Activated CD4-positive, alpha-beta T cell treated with anti-CD3 and anti-CD28 coated beads, Interleukin-2, Interleukin-4, amounts not matched to agents 100 ng/mL and 50 ng/mL, durations not matched to agents 16 hours and 8 hours (primary cell): ENCODE results near the gene HEATR5B.

Experiments used
- DNase-seq: peaks from one replicate; pipeline ENCODE4 v3.0.0-alpha.2; 2020; ENCODE audit warnings: low spot score

Gene HEATR5B

GRCh38 chr2:37083873-37084794 lies at the start of gene HEATR5B, which contains the start of gene GPATCH11:
TSS of gene HEATR5B (minus strand) at chr2:37084372. CDS start at chr2:37083414, 958 bp downstream.
TSS of gene GPATCH11 (plus strand) at chr2:37084518. CDS start at chr2:37088382, 3,864 bp downstream.
- peak; percentile 96 for DNase-seq

DNA sequence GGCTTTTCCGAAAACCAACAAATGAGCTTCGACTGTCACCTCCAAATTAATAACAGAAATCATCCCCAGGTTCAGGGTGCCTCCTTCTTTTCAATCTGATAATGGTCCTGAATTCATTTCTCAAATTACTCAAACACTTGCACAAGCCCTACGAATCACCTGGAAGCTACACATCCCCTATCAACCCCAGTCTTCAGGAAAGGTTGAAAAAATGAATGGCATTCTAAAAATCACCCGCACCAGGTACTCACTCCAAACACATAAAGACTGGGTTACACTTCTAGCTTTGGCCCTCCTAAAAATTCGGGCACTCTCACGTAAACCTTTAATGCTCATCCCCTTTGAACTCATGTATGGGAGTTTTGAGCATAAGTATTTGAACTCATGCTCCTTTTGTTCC lies 48.7 kb upstream of the HEATR5B start:
- no peak for DNase-seq

DNA sequence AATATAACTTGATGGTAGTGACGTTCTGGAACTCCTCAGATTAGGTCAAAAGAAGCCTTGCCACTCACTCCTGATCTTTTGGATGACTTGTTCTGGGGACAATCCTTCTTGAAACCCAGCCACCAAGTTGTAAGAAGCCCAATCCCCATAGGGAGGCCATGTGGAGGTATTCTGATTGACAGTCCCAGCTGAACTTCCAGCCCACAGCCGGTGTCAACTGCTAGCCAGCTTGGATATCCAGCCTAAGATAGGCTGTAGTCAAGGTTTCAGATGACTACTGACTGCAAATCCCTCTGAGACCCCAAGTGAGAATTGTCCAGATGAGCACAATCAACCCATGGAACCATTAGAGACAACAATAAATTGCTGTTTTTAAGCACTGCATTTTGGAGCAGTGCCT lies 41.2 kb upstream of the HEATR5B start:
- no peak for DNase-seq

DNA sequence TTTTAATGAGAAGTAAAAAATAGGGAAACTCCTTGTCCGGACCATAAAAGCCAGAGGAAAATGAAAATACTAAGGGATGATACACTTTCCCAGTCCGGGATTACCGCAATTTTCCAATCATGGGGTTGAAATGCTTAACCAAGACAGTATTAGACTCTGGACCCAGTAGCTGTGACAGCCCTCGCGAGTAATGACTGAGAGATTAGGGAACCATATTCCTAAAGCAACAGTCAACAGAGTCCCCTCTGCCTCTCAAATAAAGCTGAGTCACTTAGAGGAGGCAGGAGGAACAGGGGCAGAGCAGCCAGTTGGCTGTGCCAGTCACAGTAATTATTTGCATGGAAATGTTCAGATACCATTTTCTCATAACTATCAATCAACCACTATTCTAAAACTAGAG lies 35.0 kb upstream of the HEATR5B start:
- DNase-seq, result no peak

DNA sequence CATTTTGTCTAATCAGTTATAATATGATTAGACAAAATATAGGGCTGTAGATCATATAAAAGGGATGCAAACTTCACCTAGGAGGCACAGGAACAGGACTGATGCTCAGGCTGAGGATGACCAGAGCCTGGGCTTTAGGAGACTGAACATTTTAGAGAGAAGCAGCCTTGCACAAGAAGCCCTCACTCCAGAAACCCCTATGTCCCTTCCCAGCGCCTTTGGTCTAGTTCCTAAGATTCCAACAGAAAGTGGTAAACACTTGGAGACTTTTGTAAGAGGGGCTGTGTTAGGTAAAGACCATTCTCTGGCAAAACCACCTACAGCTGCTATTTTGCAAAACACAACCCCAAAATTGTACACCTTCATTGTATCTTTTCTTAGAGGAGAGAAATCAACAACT lies 33.4 kb upstream of the HEATR5B start:
- DNase-seq, result no peak

GRCh38 chr2:37111958-37112357 lies 27.8 kb upstream of the HEATR5B start:
- no peak for DNase-seq

GRCh38 chr2:37110306-37111212 lies 26.4 kb upstream of the HEATR5B start:
- no peak for DNase-seq

DNA sequence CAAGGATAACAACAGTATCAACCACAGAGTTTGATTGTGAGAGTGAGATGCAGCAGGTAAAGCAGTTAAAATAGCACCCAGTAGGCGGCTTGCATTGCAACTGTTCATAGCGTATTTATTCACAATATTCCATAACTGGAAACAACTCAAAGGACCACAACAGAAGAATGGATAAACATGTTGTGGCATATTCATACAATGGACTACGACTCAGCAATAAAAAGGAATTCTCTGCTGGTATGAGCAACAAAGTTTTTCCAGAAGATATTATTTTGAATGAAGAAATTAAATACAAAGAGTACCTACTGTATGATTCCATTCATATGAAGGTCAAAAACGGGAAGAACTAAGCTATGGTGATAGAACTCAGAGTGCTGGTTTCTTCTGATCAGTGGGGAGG lies 25.4 kb upstream of the HEATR5B start:
- DNase-seq, result no peak

GRCh38 chr2:37105150-37105549 lies 21.0 kb upstream of the HEATR5B start:
- DNase-seq, result no peak

DNA sequence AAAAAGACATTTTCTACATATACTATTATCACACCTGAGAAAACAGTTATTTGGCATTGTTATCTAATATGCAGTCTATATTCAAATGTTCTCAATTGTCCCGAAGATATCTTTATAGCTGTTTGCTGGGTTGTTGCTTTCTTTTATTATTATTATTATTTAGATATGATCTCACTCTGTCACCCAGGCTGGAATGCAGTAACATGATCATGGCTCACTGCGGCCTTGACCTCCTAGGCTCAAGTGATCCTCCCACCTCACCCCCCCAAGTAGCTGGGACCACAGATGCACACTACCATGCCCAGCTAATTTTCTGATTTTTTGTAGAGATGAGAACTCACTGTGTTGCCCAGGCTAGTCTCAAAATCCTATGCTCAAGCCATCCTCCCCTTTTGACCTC lies 20.0 kb upstream of the HEATR5B start:
- DNase-seq, result no peak

GRCh38 chr2:37102588-37102987 lies 18.4 kb upstream of the HEATR5B start:
- DNase-seq, result no peak

GRCh38 chr2:37100054-37100453 lies 15.9 kb upstream of the HEATR5B start:
- DNase-seq, result no peak

DNA sequence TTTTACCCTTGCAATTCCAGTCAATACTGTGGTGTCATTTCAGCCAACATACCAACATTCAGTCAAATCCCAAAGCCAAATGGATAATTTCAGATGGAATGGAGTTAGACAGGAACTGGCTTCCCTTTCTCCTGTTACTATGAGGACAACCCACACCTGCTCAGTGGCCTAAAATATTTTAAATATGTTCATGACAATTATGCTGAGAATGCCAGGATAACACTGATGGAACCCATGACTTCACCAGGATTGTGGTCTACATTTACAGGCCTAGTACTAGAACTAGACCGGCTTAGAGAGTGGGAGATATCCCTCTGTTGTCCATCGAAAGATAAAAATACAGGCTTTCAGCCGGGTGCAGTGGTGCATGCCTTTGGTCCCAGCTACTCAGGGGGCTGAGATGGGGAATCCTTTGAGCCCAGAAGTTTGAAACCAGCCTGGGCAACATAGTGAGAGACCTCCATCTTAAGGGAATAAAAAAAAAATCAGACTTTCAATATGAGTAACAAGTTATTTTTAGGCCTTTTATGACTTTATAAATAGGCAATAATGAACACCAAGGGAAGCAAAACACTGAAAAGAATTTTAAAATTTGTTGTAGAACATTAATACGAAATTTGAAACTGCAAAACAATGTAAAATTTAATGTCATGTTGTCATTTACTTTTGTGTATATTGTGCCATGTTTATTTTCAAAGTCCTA lies 14.4 kb upstream of the HEATR5B start:
- DNase-seq, result no peak

DNA sequence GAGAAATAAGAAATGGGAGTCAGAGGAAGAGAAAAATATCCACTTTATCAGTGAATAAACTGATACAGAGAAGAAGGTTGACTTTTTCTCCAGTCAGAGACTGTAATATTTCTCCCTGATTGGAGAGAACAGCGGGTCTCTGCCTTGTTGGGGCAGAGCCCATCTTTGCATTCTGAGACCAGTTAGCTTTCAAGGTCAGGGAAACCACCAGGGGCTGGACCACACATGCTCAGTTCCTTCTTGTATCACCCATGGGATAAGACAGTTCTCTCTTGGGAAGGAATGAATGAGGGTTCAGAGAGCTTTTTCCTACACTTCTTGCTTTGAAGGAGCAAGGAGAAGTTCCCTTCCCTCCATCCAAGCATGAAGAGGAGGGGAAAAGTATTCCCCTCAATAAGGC lies 12.4 kb upstream of the HEATR5B start:
- DNase-seq, result no peak

DNA sequence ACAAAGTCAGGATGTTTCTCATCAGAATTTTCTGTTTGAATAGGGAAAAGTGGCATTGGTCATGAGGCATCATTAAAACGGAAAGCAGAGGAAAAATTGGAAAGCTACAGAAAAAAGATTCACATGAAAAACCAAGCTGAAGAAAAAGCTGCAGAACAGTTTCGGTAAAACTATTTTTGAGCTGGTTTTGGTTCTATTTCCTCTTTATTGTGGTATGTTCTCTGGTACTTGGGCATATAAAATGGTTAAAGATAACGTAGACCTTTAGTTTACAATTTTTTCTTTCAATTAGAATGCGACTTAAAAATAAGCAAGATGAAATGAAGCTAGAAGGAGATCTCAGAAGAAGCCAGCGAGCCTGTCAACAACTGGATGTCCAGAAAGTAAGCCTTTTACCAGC lies 7.7 kb upstream of the HEATR5B start:
- DNase-seq, result no peak

DNA sequence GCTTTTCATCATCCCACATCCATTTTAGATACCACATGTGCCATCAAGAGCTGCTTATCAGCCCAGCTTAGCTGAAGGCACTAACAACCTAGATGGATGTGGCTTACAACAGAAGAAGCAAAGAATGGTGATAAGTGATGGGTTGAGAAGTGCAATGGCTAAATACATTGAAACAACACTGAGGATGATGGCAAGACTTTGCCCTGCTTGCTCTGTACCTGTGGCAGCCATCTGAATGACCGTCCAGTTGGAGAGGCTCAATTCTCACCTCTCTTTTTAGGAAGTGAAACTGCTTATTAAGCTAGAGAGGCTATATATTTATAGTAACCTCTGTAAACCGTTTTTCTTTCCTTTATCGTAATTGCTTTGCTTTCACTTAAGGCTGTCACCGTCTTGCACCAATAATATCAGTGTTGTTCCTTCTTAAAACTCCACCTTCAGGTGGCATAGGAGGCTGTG lies 5.9 kb upstream of the HEATR5B start:
- no peak for DNase-seq

DNA sequence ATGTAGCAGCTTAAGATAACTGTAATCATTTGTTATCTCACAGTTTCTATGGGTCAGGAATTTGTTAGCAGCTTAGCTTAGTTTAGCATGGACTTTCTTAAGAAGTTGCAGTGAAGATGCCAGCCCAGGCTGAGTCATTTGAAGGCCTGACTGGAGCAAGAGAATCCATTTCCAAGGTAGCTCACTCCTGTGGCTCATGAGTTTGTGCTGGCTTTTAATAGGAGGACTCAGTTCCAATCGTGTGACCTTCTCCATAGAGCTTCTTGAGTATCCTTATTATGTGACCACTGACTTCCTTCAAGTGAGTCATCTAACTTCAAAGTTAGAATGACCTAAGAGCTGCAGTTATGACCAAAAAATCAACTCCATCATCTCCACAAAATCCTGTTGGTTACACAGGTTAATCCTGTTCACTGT lies 1.6 kb upstream of the HEATR5B start:
- peak; percentile 41 for DNase-seq

DNA sequence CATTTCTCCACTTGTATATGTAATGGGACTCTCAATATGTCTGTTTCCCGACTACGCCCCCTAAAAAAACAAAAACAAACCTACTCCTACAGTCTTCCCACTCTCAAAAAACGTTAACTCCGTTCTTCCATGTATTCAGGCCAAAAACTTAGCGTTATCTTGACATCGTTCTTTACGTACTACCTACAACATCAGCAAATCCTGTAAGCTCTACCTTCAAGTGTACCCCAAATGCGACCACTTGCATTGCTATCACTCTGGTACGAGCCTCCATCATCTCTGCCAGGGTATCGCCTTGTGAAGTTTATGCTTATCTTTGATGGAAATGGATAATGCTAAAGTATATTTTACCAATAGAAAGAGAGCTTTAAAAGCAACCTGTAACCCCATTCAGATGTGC lies 625 bp upstream of the HEATR5B start:
- no peak for DNase-seq

GRCh38 chr2:37080689-37081088 lies 3.5 kb downstream of the HEATR5B start:
- DNase-seq, result no peak

- no peak for DNase-seq
Measured at GRCh38 chr2:37080266-37080665, 3.9 kb downstream of the HEATR5B start.

GRCh38 chr2:37070931-37071330 lies 13.2 kb downstream of the HEATR5B start:
- no peak for DNase-seq

GRCh38 chr2:37068686-37069085 lies 15.5 kb downstream of the HEATR5B start:
- DNase-seq, result no peak
